RWPE1 (cell line): ENCODE measurements around the gene AKAP13.

ENCODE experiments used
- CTCF ChIA-PET: fragments of 350-600 bp; sonication (Branson Sonifier 250); formaldehyde crosslinking; extraction: SDS; loops from one replicate; lab custom pipeline; 2021; lab: Yijun Ruan, JAX
- POLR2A ChIA-PET: fragments of 400-600 bp; formaldehyde crosslinking; extraction: SDS; loops from one replicate; lab custom pipeline; 2020; ENCODE audit warnings: antibody characterized with exemption; ENCODE audit not compliant: low non-redundant PET; lab: Yijun Ruan, JAX
- DNase-seq: peaks from one replicate; pipeline ENCODE4 v3.0.0; 2012; ENCODE audit warnings: low spot score
- H3K27ac ChIP-seq: fragments of 450-650 bp; 2 replicates; pipeline ENCODE4 v1.5.1; 2017
- CTCF ChIP-seq: fragments of 450-650 bp; conservative IDR thresholded peaks from 2 replicates; pipeline ENCODE4 v1.5.1; 2017; ENCODE audit warnings: low read depth, mild to moderate bottlenecking

The AKAP13 gene

GRCh38 chr15:85545185-85545584 lies 164.8 kb downstream of the AKAP13 start:
- H3K27ac ChIP-seq: no peak overlapping the region
- DNase-seq: no peak
- POLR2A ChIA-PET: no interaction called here
- CTCF ChIA-PET: interaction anchor here (0.7 kb wide), 1 partner anchor 165 kb away, joined by 3 read pairs; the partner anchor contains the start of gene AKAP13
- TF ChIP-seq CTCF: no peak

GRCh38 chr15:85545752-85546151 lies 165.3 kb downstream of the AKAP13 start:
- ChIA-PET CTCF (no interaction called here), POLR2A (no interaction called here)
- no peak for DNase-seq
- no peak for TF ChIP-seq CTCF
- H3K27ac ChIP-seq: no peak overlapping the region

GRCh38 chr15:85547386-85547785 lies 167.0 kb downstream of the AKAP13 start:
- no peak for DNase-seq
- TF ChIP-seq CTCF: no peak
- CTCF ChIA-PET: interaction anchor here (0.7 kb wide), 1 partner anchor 1263 kb away, joined by 3 read pairs; no protein-coding TSS in a partner anchor
- H3K27ac ChIP-seq: no peak overlapping the region
- POLR2A ChIA-PET: no interaction called here

- H3K27ac ChIP-seq: no peak overlapping the region
- DNase-seq: no peak
- ChIA-PET CTCF (no interaction called here), POLR2A (no interaction called here)
- no peak for TF ChIP-seq CTCF
Observed at GRCh38 chr15:85550283-85550682, 169.9 kb downstream of the AKAP13 start.

GRCh38 chr15:85551221-85551832 lies 170.9 kb downstream of the AKAP13 start:
- TF ChIP-seq CTCF: no peak
- no peak overlapping the region for H3K27ac ChIP-seq
- POLR2A ChIA-PET: no interaction called here
- no peak for DNase-seq
- CTCF ChIA-PET: no interaction called here

GRCh38 chr15:85554852-85555521 lies 174.6 kb downstream of the AKAP13 start:
- H3K27ac ChIP-seq: no peak overlapping the region
- POLR2A ChIA-PET: no interaction called here
- TF ChIP-seq CTCF: no peak
- CTCF ChIA-PET: no interaction called here
- DNase-seq: no peak
